Measurements from ENCODE around the gene LRRC27. TPM values are rescaled to one million over a fixed set of nuclear protein-coding genes. Genes with fewer than 3 reads are reported as not detected.
A peak's percentile ranks its signal among the peaks of the same experiment; 100 is the strongest.

The LRRC27 gene
- total and polyA plus RNA-seq, 2 of the 4 experiments (the other 2 are of a cell fraction): 3.8 to 5.3 TPM

DNA sequence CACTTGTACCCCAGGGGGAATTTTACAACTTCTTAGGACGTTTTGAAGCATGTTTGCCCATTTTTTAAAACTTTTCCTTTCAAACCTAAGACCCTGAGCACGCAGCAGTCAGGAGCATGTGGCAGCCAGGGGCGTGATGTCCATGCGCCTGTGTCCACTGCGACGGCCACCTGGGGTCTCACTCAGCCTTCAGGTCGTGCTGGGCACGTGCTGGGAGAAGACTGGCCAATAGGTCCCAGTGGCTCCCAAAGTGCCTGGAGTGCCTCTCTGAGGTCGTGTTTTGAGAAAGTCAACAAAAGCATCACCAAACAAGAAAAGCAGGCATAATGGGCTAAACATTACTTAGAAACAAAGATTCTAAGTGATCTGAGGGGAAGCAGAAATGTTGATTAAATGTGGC is 14.8 kb downstream of the LRRC27 start:
- BruUV-seq (replicated peaks): no TSS peak
- Histone ChIP-seq H3K79me1 (ENCODE audit: low read depth in 1 of 2, low read length in 2 of 2) (no peaks in the 10 kb centered on the region), H2AK9ac (replicated peaks; ENCODE audit: low read depth, low read length, poor library complexity) (peak overlapping the region; percentile 42), H3K9me1 (ENCODE audit: insufficient read depth, low read length) (no peaks in the 10 kb centered on the region), H3K18ac (ENCODE audit: low read depth, low read length) (no peak overlapping the region), H2BK5ac (ENCODE audit: low read depth, low read length, poor library complexity, severe bottlenecking) (no peak overlapping the region), H3K56ac (ENCODE audit: extremely low read depth, insufficient read depth, low read length) (no peak overlapping the region), H2BK15ac (ENCODE audit: low read depth, low read length) (no peak overlapping the region), H3K14ac (replicated peaks; ENCODE audit: low read depth, low read length) (no peak overlapping the region), H3K27me3 (ENCODE audit: control insufficient read depth, insufficient read depth, low read length) (no peaks in the 10 kb centered on the region), H3K9me3 (ENCODE audit: control insufficient read depth, insufficient read depth, low read length) (no peaks in the 10 kb centered on the region), H2AFZ (replicated peaks; ENCODE audit: low read length, poor library complexity) (no peak overlapping the region), H4K5ac (ENCODE audit: low read depth, low read length) (no peak overlapping the region), H3K27ac (ENCODE audit: insufficient read depth, low read length) (no peak overlapping the region), H3K9ac (ENCODE audit: low read depth, low read length) (no peak overlapping the region), H2AK5ac (ENCODE audit: low read depth, low read length) (no peak overlapping the region), H3K4me1 (ENCODE audit: control insufficient read depth, insufficient read depth, low read length) (no peaks in the 10 kb centered on the region), H3K4ac (ENCODE audit: low read depth, low read length) (no peak overlapping the region), H3K36me3 (ENCODE audit: control insufficient read depth, insufficient read depth, low read length) (peaks cover 18% of the 10 kb centered on the region), H2BK120ac (ENCODE audit: low read depth, low read length) (no peak overlapping the region), H4K20me1 (ENCODE audit: insufficient read depth, low read length) (no peaks in the 10 kb centered on the region), H4K91ac (ENCODE audit: insufficient read depth, low read depth, low read length) (no peak overlapping the region), H4K8ac (ENCODE audit: low read depth in 2 of 2, low read length in 2 of 2) (no peak overlapping the region), H3K4me2 (ENCODE audit: low read depth, low read length) (no peak overlapping the region), H3K4me3 (ENCODE audit: insufficient read depth, low read depth, low read length) (no peak overlapping the region), H2BK20ac (ENCODE audit: low read depth, low read length) (no peak overlapping the region), H3K23ac (ENCODE audit: low read depth, low read length) (no peak overlapping the region)
- ATAC-seq (ENCODE audit: low read depth) (no peak), DNase-seq (no peak)
- ChIA-PET POLR2A (ENCODE audit: unreplicated experiment) (no interaction called here), CTCF (no interaction called here)
- in situ Hi-C loops (cut with MboI; ENCODE audit: low sequenced_read_pairs) (loop anchor here (5.0 kb wide), 1 partner anchor 125 kb away; no protein-coding TSS in a partner anchor), intact Hi-C loops (cut with micrococcal nuclease) (no loop called here), dilution Hi-C loops (cut with HindIII; ENCODE audit: low sequenced_read_pairs, unreplicated experiment) (loop anchor here (25.0 kb wide), 1 partner anchor 110 kb away; no protein-coding TSS in a partner anchor)
- 60% methylated on average over 1 of the region's 9 CpGs; no CpG with 5 or more reads in 1 of the 2 experiments for WGBS, 2 experiments (ENCODE audit: extremely low coverage in 2 of 2, insufficient read length in 1 of 2)
- TF ChIP-seq RFX5 (IDR thresholded peaks at IDR 0.05; ENCODE audit: low read depth, low read length) (no peak), SMC3 (IDR thresholded peaks at IDR 0.05; ENCODE audit: low read depth, low read length) (no peak), USF2 (IDR thresholded peaks at IDR 0.05; ENCODE audit: low read depth, low read length) (no peak), CEBPB (IDR thresholded peaks at IDR 0.05; ENCODE audit: low read depth, low read length) (no peak), RAD21 (IDR thresholded peaks at IDR 0.05; ENCODE audit: low read length) (no peak), ELK1 (IDR thresholded peaks at IDR 0.05; ENCODE audit: borderline replicate concordance, low read depth, low read length) (no peak), MXI1 (IDR thresholded peaks at IDR 0.05; ENCODE audit: borderline replicate concordance, low read depth, low read length) (no peak), NFE2L2 (IDR thresholded peaks at IDR 0.05; ENCODE audit: low read depth, low read length) (no peak), FOS (IDR thresholded peaks at IDR 0.05; ENCODE audit: low read depth, low read length) (no peak), MAFK (IDR thresholded peaks at IDR 0.05; ENCODE audit: low read depth, low read length) (no peak), MAZ (IDR thresholded peaks at IDR 0.05; ENCODE audit: borderline replicate concordance, low read depth, low read length) (no peak), RCOR1 (IDR thresholded peaks at IDR 0.05; ENCODE audit: insufficient replicate concordance, low read length) (no peak), BHLHE40 (IDR thresholded peaks at IDR 0.05; ENCODE audit: low read depth, low read length) (no peak), POLR2A (IDR thresholded peaks at IDR 0.05; ENCODE audit: low read depth, low read length) (no peak)
